Measurements from ENCODE around the gene PADI2.

DNA sequence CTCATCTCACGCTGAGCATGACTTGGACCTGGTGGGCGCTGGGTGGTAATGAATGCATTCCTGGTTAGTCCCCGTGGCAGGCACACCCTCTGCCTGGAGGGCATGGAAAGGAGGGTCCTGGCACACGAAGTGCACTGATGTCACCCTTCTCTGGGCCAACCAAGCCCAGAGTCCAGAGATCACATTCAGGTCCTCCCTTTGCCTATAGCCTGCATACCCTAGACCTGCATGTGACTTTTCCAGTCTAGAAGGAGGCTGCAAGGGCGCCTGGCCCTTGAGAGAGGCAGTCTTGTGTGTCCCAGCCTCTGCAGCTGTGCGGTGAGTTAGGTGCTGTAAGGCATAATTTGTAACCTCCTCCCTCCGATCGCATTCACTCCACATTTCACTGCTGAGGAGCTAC is 22.1 kb downstream of the PADI2 start:
- no peak for TF ChIP-seq CTCF (IDR thresholded peaks at IDR 0.05; ENCODE audit: extremely low read depth in 1 of 2, insufficient read depth in 1 of 2, low read depth in 1 of 2, low read length in 2 of 2)
- TF ChIP-seq POLR2AphosphoS5 (IDR thresholded peaks at IDR 0.05; ENCODE audit: insufficient read depth, low read depth, low read length): no peak
- no peak for TF ChIP-seq EZH2 (IDR thresholded peaks at IDR 0.05; ENCODE audit: borderline replicate concordance, low read depth, low read length, severe bottlenecking)
- no peak for TF ChIP-seq POLR2A (IDR thresholded peaks at IDR 0.05; ENCODE audit: low read depth, low read length)
